ENCODE data around the gene EDNRA.

EDNRA gene

GRCh38 chr4:147542229-147542990 lies 61.5 kb downstream of the EDNRA start:
- DNase-seq (ENCODE audit: low read depth, low spot score): no peak

GRCh38 chr4:147543034-147543433 lies 62.1 kb downstream of the EDNRA start:
- DNase-seq (ENCODE audit: low read depth, low spot score): no peak

GRCh38 chr4:147546349-147546748 lies 65.5 kb downstream of the EDNRA start:
- peak; percentile 78 for DNase-seq (ENCODE audit: low read depth, low spot score)

- no peak for DNase-seq (ENCODE audit: low read depth, low spot score)
These were observed 66.6 kb downstream of the EDNRA start for GRCh38 chr4:147547314-147548056.

- no peak for DNase-seq (ENCODE audit: low read depth, low spot score)
These were observed 67.4 kb downstream of the EDNRA start for GRCh38 chr4:147548256-147548655.

- DNase-seq (ENCODE audit: low read depth, low spot score): peak; percentile 67
These were observed 69.8 kb downstream of the EDNRA start for GRCh38 chr4:147550626-147551246.

GRCh38 chr4:147560625-147561024 lies 79.7 kb downstream of the EDNRA start:
- no peak for DNase-seq (ENCODE audit: low read depth, low spot score)

GRCh38 chr4:147566762-147567161 lies 85.9 kb downstream of the EDNRA start:
- no peak for DNase-seq (ENCODE audit: low read depth, low spot score)

GRCh38 chr4:147567276-147567675 lies 86.4 kb downstream of the EDNRA start:
- DNase-seq (ENCODE audit: low read depth, low spot score): no peak

GRCh38 chr4:147570616-147571015 lies 89.7 kb downstream of the EDNRA start:
- DNase-seq (ENCODE audit: low read depth, low spot score): no peak

- DNase-seq (ENCODE audit: low read depth, low spot score): no peak
These were observed 90.3 kb downstream of the EDNRA start for GRCh38 chr4:147571036-147571770.

- no peak for DNase-seq (ENCODE audit: low read depth, low spot score)
These were observed 95.2 kb downstream of the EDNRA start for GRCh38 chr4:147576084-147576483.

- DNase-seq (ENCODE audit: low read depth, low spot score): peak; percentile 89
These were observed 97.2 kb downstream of the EDNRA start for GRCh38 chr4:147578051-147578476.

- DNase-seq (ENCODE audit: low read depth, low spot score): no peak
These were observed 97.7 kb downstream of the EDNRA start for GRCh38 chr4:147578593-147578992.

- DNase-seq (ENCODE audit: low read depth, low spot score): no peak
These were observed 99.5 kb downstream of the EDNRA start for GRCh38 chr4:147580396-147580795.

- DNase-seq (ENCODE audit: low read depth, low spot score): no peak
These were observed 100.9 kb downstream of the EDNRA start for GRCh38 chr4:147581606-147582350.

- DNase-seq (ENCODE audit: low read depth, low spot score): no peak
These were observed 101.6 kb downstream of the EDNRA start for GRCh38 chr4:147582386-147583060.

GRCh38 chr4:147583876-147584275 lies 103.0 kb downstream of the EDNRA start:
- DNase-seq (ENCODE audit: low read depth, low spot score): no peak

GRCh38 chr4:147586032-147586431 lies 105.1 kb downstream of the EDNRA start:
- no peak for DNase-seq (ENCODE audit: low read depth, low spot score)

- DNase-seq (ENCODE audit: low read depth, low spot score): no peak
These were observed 105.7 kb downstream of the EDNRA start for GRCh38 chr4:147586637-147587036.

- DNase-seq (ENCODE audit: low read depth, low spot score): no peak
These were observed 106.1 kb downstream of the EDNRA start for GRCh38 chr4:147587041-147587440.
